Panc1 (cell line): ENCODE results near the gene FUNDC2. TPM values are rescaled to one million over a fixed set of nuclear protein-coding genes. Genes with fewer than 3 reads are reported as not detected.

Source experiments
- ATAC-seq: fragments of 200-7000 bp; cut with Tn5 transposase; 2 replicates; pipeline ENCODE4 v1.9.1; 2020; ENCODE audit warnings: mild to moderate bottlenecking, moderate library complexity
- BruUV-seq: library from RNA; stranded (reverse); fragments of 400-500 nt; replicated peaks from 2 replicates; lab custom pipeline; 2021; lab: Mats Ljungman, UMichigan
- CTCF ChIA-PET: fragments of 300-600 bp; sonication (Branson Sonifier 250); formaldehyde crosslinking; loops from one replicate; lab custom pipeline; 2022; ENCODE audit warnings: antibody characterized with exemption; lab: Charles Lee
- POLR2A ChIA-PET: fragments of 300-600 bp; sonication (Branson Sonifier 250); formaldehyde crosslinking; loops from one replicate; lab custom pipeline; 2022; ENCODE audit warnings: antibody characterized with exemption; lab: Charles Lee
- DNase-seq: peaks from one replicate; pipeline ENCODE4 v3.0.0-alpha.2; 2010; ENCODE audit warnings: low read depth, low spot score
- H3K27ac ChIP-seq: 2 replicates; pipeline ENCODE4 v1.5.1; 2011; ENCODE audit warnings: mild to moderate bottlenecking, low read length, inconsistent platforms
- H3K27me3 ChIP-seq: fragments of 200-500 bp; sonication (Bioruptor generic); 2 replicates; pipeline ENCODE4 v1.6.0; 2014; ENCODE audit warnings: low read length, inconsistent platforms; ENCODE audit not compliant: control insufficient read depth, insufficient read depth
- H3K36me3 ChIP-seq: fragments of 200-500 bp; sonication (Bioruptor generic); 2 replicates; pipeline ENCODE4 v1.5.1; 2014; ENCODE audit warnings: inconsistent platforms, mild to moderate bottlenecking, low read length, moderate library complexity; ENCODE audit not compliant: control insufficient read depth, insufficient read depth
- H3K4me1 ChIP-seq: 2 replicates; pipeline ENCODE4 v1.5.1; 2011; ENCODE audit warnings: inconsistent platforms, mild to moderate bottlenecking, low read length, moderate library complexity; ENCODE audit not compliant: control insufficient read depth, insufficient read depth
- H3K4me3 ChIP-seq, 2 experiments: 2 replicates each; pipeline ENCODE4 v1.5.1; 2011 to 2012; ENCODE audit warnings: low read depth in 2 of 2, low read length in 2 of 2, mild to moderate bottlenecking in 2 of 2, inconsistent platforms in 1 of 2, moderate library complexity in 1 of 2
- H3K9me3 ChIP-seq: fragments of 200-500 bp; sonication (Bioruptor generic); 2 replicates; pipeline ENCODE4 v1.5.1; 2014; ENCODE audit warnings: low read depth, mild to moderate bottlenecking, inconsistent platforms, low read length, moderate library complexity; ENCODE audit not compliant: control insufficient read depth, insufficient read depth
- CTCF ChIP-seq: fragments of 450-650 bp; IDR thresholded peaks from 2 replicates; pipeline ENCODE4 v1.5.1; 2017; ENCODE audit warnings: mild to moderate bottlenecking
- POLR2AphosphoS5 ChIP-seq: IDR thresholded peaks from 2 replicates; pipeline ENCODE4 v1.6.1; 2012; ENCODE audit warnings: mild to moderate bottlenecking, low read depth, low read length, moderate library complexity
- REST ChIP-seq, 2 experiments: IDR thresholded peaks; 2 replicates each; pipeline ENCODE4 v1.6.1; 2011 to 2012; ENCODE audit warnings: low read depth in 2 of 2, control low read depth in 1 of 2, low read length in 1 of 2, mild to moderate bottlenecking in 1 of 2, moderate library complexity in 1 of 2; ENCODE audit not compliant: insufficient read depth in 1 of 2
- SIN3A ChIP-seq: IDR thresholded peaks from 2 replicates; pipeline ENCODE4 v1.6.1; 2012; ENCODE audit warnings: low read depth, mild to moderate bottlenecking, low read length, moderate library complexity, borderline replicate concordance; ENCODE audit not compliant: insufficient read depth
- TCF7L2 ChIP-seq: IDR thresholded peaks from 2 replicates; pipeline ENCODE4 v1.6.1; 2011; ENCODE audit warnings: mild to moderate bottlenecking, low read depth, low read length, inconsistent platforms
- in situ Hi-C: cut with HindIII; loops from 2 replicates; pipeline ENCODE4 v1.10.0; 2016; ENCODE audit warnings: low sequenced_read_pairs, low pct_unique_long_range_greater_than_20kb
- intact Hi-C: fragments of 100-400 bp; cut with micrococcal nuclease; formaldehyde crosslinking; loops from one replicate; pipeline ENCODE4 v1.10.0; 2022; ENCODE audit not compliant: unreplicated experiment
- total RNA-seq: library from RNA; stranded (reverse); gene quantifications from one replicate; pipeline ENCODE4 v1.2.1, GENCODE V29; 2021; ENCODE audit not compliant: unreplicated experiment

Gene FUNDC2
- total RNA-seq, 1 experiment from 2014 or later, result 68.8 TPM

DNA sequence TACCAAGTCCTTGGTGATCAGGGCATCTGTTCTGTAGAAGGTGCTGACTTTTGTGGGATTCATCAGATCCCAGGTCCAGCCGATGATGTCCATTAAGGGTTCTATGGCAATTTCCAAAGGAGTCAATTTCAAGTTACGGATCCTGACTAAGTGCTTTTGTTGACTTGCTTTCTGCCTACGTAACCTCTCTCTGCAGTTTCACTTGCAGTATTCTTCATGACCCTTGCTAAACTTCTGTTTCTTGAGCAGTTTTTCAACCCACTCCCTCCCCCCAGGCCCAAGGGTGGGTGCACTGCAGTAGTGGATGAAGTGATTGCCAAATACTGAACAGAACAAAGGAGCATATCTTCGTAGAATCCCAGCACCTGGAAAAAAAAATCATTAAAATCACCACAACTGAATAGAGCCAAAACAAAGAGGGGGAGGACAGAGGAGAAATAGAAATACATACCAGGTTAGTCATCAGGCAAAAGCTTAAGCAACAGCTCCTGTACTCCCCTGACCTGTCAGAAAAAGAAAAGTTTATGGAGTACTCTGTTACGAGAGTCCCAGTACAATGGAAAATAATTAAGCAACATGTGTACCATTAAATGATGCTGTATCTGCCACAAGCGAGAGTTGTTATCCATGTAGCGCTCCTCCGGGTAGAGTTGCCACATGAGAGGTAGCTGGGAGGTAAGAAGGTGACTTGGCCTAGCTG lies 38.5 kb downstream of the FUNDC2 start:
- ATAC-seq, result no peak
- Histone ChIP-seq H3K4me1 (peaks cover 19% of the 10 kb centered on the region), H3K27me3 (no peaks in the 10 kb centered on the region), H3K4me3 (no peak overlapping the region), H3K36me3 (peaks cover 11% of the 10 kb centered on the region), H3K9me3 (no peaks in the 10 kb centered on the region), H3K27ac (no peak overlapping the region)
- ChIA-PET POLR2A (no interaction called here), CTCF (no interaction called here)
- intact Hi-C loops (no loop called here), in situ Hi-C loops (no loop called here)
- TF ChIP-seq REST (IDR thresholded peaks at IDR 0.05; ENCODE audit: insufficient read depth in 1 of 2, low read depth in 2 of 2, low read length in 1 of 2) (no peak), TCF7L2 (no peak), CTCF (no peak), SIN3A (no peak), POLR2AphosphoS5 (no peak)
- DNase-seq, result no peak
- BruUV-seq, result no TSS peak

GRCh38 chrX:155068165-155068564 lies 41.5 kb downstream of the FUNDC2 start:
- H3K27me3 ChIP-seq, result no peaks in the 10 kb centered on the region
- peaks cover 25% of the 10 kb centered on the region for H3K4me1 ChIP-seq
- intact Hi-C loops, result no loop called here
- no peak for TF ChIP-seq REST (IDR thresholded peaks at IDR 0.05; ENCODE audit: insufficient read depth in 1 of 2, low read depth in 2 of 2, low read length in 1 of 2)
- no peak for TF ChIP-seq POLR2AphosphoS5
- no peak for TF ChIP-seq TCF7L2
- no peak for TF ChIP-seq CTCF
- no peak for TF ChIP-seq SIN3A
- peaks cover 6% of the 10 kb centered on the region for H3K36me3 ChIP-seq
- ChIA-PET POLR2A (no interaction called here), CTCF (interaction anchor here (0.8 kb wide), 1 partner anchor 88 kb away, joined by 4 read pairs; no protein-coding TSS in a partner anchor)
- H3K4me3 ChIP-seq, result no peak overlapping the region
- BruUV-seq, result no TSS peak
- ATAC-seq (no peak), DNase-seq (no peak)
- no peak overlapping the region; the same call in 1 of the 2 replicates for H3K27ac ChIP-seq
- in situ Hi-C loops, result no loop called here
- H3K9me3 ChIP-seq, result no peaks in the 10 kb centered on the region
